Measurements from ENCODE around the gene ATG4D. TPM values are rescaled to one million over a fixed set of nuclear protein-coding genes. Genes with fewer than 3 reads are reported as not detected.
"Not testable (repeated sequence)": the region's sequence is repeated elsewhere in the genome, so short reads cannot be mapped to it uniquely, and the experiment has no call there.

ATG4D gene
- total RNA-seq, 1 donor from 2014 or later: 30.3 TPM

DNA sequence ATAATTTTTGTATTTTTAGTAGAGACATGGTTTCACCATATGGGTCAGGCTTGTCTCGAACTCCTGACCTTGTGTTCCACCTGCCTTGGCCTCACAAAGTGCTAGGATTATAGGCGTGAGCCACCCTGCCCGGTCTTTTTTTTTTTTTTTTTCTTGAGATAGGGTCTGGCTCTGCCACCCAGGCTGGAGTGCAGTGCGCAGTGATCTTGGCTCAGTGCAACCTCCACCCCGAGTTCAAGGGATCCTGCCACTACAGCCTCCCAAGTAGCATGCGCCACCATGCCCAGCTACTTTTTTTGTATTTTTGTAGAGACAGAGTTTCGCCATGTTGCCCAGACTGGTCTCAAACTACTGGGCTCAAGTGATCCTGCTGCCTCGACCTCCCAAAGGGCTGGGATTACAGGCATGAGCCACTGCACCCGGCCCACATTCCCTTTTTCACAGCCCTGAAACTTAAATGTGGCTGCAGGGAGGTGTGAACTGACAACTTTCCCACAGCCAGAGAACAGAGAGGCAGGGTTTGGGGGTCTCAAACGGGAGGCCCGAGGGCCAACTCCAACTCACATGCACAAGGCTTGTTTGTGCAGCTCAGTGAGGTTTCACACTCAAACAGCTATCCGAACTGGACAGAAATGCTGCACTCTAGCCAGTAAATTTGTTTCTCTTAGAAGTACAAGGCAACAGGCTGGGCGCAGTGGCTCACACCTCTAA lies 22.1 kb upstream of the ATG4D start:
- Histone ChIP-seq H3K36me3 (ENCODE audit: control insufficient read depth, insufficient read depth, low read length) (no peaks in the 10 kb centered on the region), H3K27me3 (ENCODE audit: control insufficient read depth, insufficient read depth, low read length) (no peaks in the 10 kb centered on the region)
- DNase-seq (ENCODE audit: low read depth): no peak

GRCh38 chr19:10523135-10523636 lies 20.5 kb upstream of the ATG4D start:
- H3K4me3 ChIP-seq (ENCODE audit: low read depth, low read length): no peak overlapping the region
- TF ChIP-seq, protein P1, sequence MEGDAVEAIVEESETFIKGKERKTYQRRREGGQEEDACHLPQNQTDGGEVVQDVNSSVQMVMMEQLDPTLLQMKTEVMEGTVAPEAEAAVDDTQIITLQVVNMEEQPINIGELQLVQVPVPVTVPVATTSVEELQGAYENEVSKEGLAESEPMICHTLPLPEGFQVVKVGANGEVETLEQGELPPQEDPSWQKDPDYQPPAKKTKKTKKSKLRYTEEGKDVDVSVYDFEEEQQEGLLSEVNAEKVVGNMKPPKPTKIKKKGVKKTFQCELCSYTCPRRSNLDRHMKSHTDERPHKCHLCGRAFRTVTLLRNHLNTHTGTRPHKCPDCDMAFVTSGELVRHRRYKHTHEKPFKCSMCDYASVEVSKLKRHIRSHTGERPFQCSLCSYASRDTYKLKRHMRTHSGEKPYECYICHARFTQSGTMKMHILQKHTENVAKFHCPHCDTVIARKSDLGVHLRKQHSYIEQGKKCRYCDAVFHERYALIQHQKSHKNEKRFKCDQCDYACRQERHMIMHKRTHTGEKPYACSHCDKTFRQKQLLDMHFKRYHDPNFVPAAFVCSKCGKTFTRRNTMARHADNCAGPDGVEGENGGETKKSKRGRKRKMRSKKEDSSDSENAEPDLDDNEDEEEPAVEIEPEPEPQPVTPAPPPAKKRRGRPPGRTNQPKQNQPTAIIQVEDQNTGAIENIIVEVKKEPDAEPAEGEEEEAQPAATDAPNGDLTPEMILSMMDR (IDR thresholded peaks at IDR 0.05; ENCODE audit: insufficient read depth, low read length, severe bottlenecking): no peak
- H3K27me3 ChIP-seq (ENCODE audit: control insufficient read depth, insufficient read depth, low read length): no peaks in the 10 kb centered on the region
- FAIRE-seq (no peak), DNase-seq (ENCODE audit: low read depth) (no peak)
- H3K36me3 ChIP-seq (ENCODE audit: control insufficient read depth, insufficient read depth, low read length): no peaks in the 10 kb centered on the region

More for the DNA sequence above, 22.1 kb upstream of the ATG4D start:
- no peak overlapping the region for H3K4me3 ChIP-seq (ENCODE audit: low read depth, low read length)
- no peak for FAIRE-seq
- TF ChIP-seq, protein P1 (IDR thresholded peaks at IDR 0.05; ENCODE audit: insufficient read depth, low read length, severe bottlenecking): no peak

DNA sequence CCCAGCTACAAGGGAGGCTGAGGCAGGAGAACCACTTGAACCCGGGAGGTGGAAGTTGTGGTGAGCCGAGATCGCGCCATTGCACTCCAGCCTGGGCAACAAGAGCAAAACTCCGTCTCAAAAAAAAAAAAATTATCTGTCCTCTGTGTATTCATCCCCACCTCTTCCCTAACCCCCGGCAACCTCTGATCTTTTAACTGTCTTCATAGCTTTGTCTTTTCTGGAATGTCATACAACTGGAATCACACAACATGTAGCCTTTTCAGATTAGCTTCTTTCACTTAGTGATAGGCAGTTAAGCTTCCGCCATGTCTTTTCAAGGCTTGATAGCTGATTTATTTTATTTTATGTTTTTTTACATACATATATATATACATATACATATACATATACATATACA lies 18.1 kb upstream of the ATG4D start:
- Histone ChIP-seq H3K4me3 (ENCODE audit: low read depth, low read length) (no peak overlapping the region), H3K27me3 (ENCODE audit: control insufficient read depth, insufficient read depth, low read length) (no peaks in the 10 kb centered on the region), H3K36me3 (ENCODE audit: control insufficient read depth, insufficient read depth, low read length) (no peaks in the 10 kb centered on the region)
- no peak for DNase-seq (ENCODE audit: low read depth)
- FAIRE-seq: no peak
- TF ChIP-seq, protein P1 (IDR thresholded peaks at IDR 0.05; ENCODE audit: insufficient read depth, low read length, severe bottlenecking): no peak

- not testable (repeated sequence) for H3K27me3 ChIP-seq (ENCODE audit: control insufficient read depth, insufficient read depth, low read length); H3K4me3 ChIP-seq (ENCODE audit: low read depth, low read length); DNase-seq (ENCODE audit: low read depth); FAIRE-seq; H3K36me3 ChIP-seq (ENCODE audit: control insufficient read depth, insufficient read depth, low read length)
Measured at GRCh38 chr19:10526887-10527286, 16.8 kb upstream of the ATG4D start.

GRCh38 chr19:10532457-10532856 lies 11.2 kb upstream of the ATG4D start:
- FAIRE-seq (no peak), DNase-seq (ENCODE audit: low read depth) (no peak)
- TF ChIP-seq, protein P1 (IDR thresholded peaks at IDR 0.05; ENCODE audit: insufficient read depth, low read length, severe bottlenecking): no peak
- H3K4me3 ChIP-seq (ENCODE audit: low read depth, low read length): no peak overlapping the region
- no peaks in the 10 kb centered on the region for H3K36me3 ChIP-seq (ENCODE audit: control insufficient read depth, insufficient read depth, low read length)
- no peaks in the 10 kb centered on the region for H3K27me3 ChIP-seq (ENCODE audit: control insufficient read depth, insufficient read depth, low read length)

DNA sequence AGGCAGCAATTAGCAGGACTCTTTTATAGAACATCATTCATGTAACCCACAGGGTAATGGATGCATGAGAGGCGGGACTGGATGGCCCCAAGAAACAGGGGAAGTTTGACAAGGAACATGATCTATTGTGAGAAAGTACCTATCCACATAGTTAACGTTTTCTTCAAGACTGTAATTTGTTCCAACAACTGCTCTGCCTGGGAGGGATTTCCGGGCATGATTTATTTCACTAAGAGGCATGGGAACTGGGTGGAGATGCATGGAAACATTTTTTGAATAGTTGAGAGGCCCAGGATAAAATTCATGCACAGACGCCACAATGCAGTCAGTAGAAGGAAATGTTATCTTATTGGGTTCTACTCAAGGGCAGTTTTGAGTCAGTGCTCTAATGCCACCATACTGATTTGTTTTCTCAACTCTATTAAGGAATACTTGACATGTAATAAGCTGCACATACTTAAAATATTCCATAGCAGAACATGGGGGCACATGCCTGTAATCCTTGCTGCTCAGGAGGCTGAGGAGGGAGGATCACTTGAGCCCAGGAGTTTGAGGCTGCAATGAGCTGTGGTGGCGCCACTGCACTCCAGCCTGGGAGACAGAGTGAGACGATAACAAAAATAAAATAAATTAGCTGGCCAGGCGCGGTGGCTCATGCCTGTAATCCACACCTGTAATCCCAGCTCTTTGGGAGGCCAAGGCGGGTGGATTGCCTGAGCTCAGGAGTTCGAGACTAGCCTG lies 9.9 kb upstream of the ATG4D start:
- no peaks in the 10 kb centered on the region for H3K27me3 ChIP-seq (ENCODE audit: control insufficient read depth, insufficient read depth, low read length)
- FAIRE-seq: no peak
- TF ChIP-seq, protein P1 (IDR thresholded peaks at IDR 0.05; ENCODE audit: insufficient read depth, low read length, severe bottlenecking): no peak
- no peak overlapping the region for H3K4me3 ChIP-seq (ENCODE audit: low read depth, low read length)
- H3K36me3 ChIP-seq (ENCODE audit: control insufficient read depth, insufficient read depth, low read length): no peaks in the 10 kb centered on the region
- DNase-seq (ENCODE audit: low read depth): peak; percentile 91
